ENCODE data around the gene PRRT1B. TPM values are rescaled to one million over a fixed set of nuclear protein-coding genes. Genes with fewer than 3 reads are reported as not detected.

Gene PRRT1B
- polyA plus RNA-seq, 3 donors = not detected

DNA sequence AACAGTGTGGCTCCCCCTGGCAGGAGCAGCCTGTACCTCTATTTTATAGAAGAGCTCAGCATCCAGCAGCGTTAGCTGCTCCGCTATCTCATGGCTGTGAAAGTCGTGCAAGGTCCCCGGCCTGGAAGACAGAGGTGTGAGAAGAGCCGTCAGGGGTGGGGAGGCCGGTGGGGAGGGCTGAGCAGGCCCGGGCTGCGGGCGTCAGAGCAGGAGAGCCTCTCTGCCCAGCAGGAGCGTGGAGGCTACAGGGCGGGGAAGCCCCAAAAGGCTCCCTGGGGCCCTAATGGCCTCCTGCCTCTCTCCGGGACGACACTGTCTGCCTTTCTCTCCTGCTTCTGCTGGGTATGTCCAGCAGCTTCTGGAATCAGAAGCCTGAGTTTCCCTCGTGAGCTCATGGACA is 42.6 kb downstream of the PRRT1B start:
- no peak for TF ChIP-seq CTCF (IDR thresholded peaks at IDR 0.05)
- Histone ChIP-seq H3K4me3 (replicated peaks in 1 of 3; ENCODE audit: low read depth in 2 of 3, low read length in 3 of 3) (no peak overlapping the region), H3K36me3 (replicated peaks in 1 of 2; ENCODE audit: control insufficient read depth in 1 of 2, insufficient read depth in 2 of 2, low read length in 2 of 2) (peaks cover 59 to 72% of the 10 kb centered on the region in 2 donors), H3K27me3 (ENCODE audit: control insufficient read depth in 2 of 2, insufficient read depth in 2 of 2, low read length in 2 of 2) (no peaks in the 10 kb centered on the region), H3K9ac (ENCODE audit: insufficient read depth, low read length, poor library complexity, severe bottlenecking) (no peak overlapping the region), H3K27ac (ENCODE audit: low read depth in 1 of 2, low read length in 2 of 2) (no peak overlapping the region), H2AFZ (ENCODE audit: insufficient read depth, low read depth, low read length, poor library complexity, severe bottlenecking) (no peak overlapping the region), H3K79me2 (ENCODE audit: insufficient read depth, low read length) (peaks cover 4% of the 10 kb centered on the region), H3K9me3 (replicated peaks in 1 of 2; ENCODE audit: control insufficient read depth in 1 of 2, insufficient read depth in 1 of 2, low read length in 2 of 2) (no peaks in the 10 kb centered on the region), H4K20me1 (ENCODE audit: insufficient read depth, low read length) (peaks cover 42% of the 10 kb centered on the region), H3K4me1 (ENCODE audit: control insufficient read depth in 1 of 2, insufficient read depth in 2 of 2, low read length in 2 of 2) (peaks cover 43 to 51% of the 10 kb centered on the region in 2 donors), H3K4me2 (replicated peaks; ENCODE audit: extremely low read depth, low read length, poor library complexity, severe bottlenecking) (no peak overlapping the region)
- Mint-ChIP-seq H3K9me3 (no peaks in the 10 kb centered on the region), H3K27ac (no peak overlapping the region), H3K4me1 (peaks cover 54% of the 10 kb centered on the region), H3K4me3 (no peak overlapping the region), H3K36me3 (peaks cover 75 to 90% of the 10 kb centered on the region in 2 donors), H3K27me3 (ENCODE audit: low read depth in 3 of 3) (no peaks in the 10 kb centered on the region)
- peak in 1 of 3 donors; percentile 2 for DNase-seq
- 92% methylated on average over 12 of the region's 14 CpGs for WGBS (ENCODE audit: insufficient coverage)
- intact Hi-C loops (cut with micrococcal nuclease) = no loop called here

DNA sequence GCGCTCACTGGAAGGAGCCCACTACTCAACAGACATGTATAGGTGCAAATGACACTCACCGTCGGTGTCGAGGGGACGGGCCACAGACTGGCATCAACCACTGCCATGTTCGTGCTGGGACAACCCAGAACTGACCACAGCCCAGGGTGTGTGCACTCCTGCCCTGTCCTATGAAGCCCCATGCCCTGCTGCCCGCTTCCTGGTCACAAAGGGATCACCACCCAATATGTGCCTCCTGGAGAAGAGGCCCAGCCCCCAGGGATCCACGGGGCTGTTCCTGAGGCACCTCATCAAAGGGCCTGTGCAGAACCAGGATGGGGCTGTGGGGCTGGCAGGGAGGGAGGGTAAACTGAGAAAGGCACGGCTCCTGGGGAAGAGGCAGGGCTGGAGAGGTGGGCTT is 43.1 kb downstream of the PRRT1B start:
- Histone ChIP-seq H3K4me1 (ENCODE audit: control insufficient read depth in 1 of 2, insufficient read depth in 2 of 2, low read length in 2 of 2) (peaks cover 43 to 52% of the 10 kb centered on the region in 2 donors), H4K20me1 (ENCODE audit: insufficient read depth, low read length) (peaks cover 42% of the 10 kb centered on the region), H3K4me2 (replicated peaks; ENCODE audit: extremely low read depth, low read length, poor library complexity, severe bottlenecking) (no peak overlapping the region), H3K36me3 (replicated peaks in 1 of 2; ENCODE audit: control insufficient read depth in 1 of 2, insufficient read depth in 2 of 2, low read length in 2 of 2) (peaks cover 59 to 72% of the 10 kb centered on the region in 2 donors), H3K27ac (ENCODE audit: low read depth in 1 of 2, low read length in 2 of 2) (no peak overlapping the region), H3K9ac (ENCODE audit: insufficient read depth, low read length, poor library complexity, severe bottlenecking) (no peak overlapping the region), H3K79me2 (ENCODE audit: insufficient read depth, low read length) (peaks cover under 1% of the 10 kb centered on the region), H3K9me3 (replicated peaks in 1 of 2; ENCODE audit: control insufficient read depth in 1 of 2, insufficient read depth in 1 of 2, low read length in 2 of 2) (no peaks in the 10 kb centered on the region), H2AFZ (ENCODE audit: insufficient read depth, low read depth, low read length, poor library complexity, severe bottlenecking) (no peak overlapping the region), H3K27me3 (ENCODE audit: control insufficient read depth in 2 of 2, insufficient read depth in 2 of 2, low read length in 2 of 2) (no peaks in the 10 kb centered on the region), H3K4me3 (replicated peaks in 1 of 3; ENCODE audit: low read depth in 2 of 3, low read length in 3 of 3) (no peak overlapping the region)
- no peak for TF ChIP-seq CTCF (IDR thresholded peaks at IDR 0.05)
- peaks cover 70 to 89% of the 10 kb centered on the region in 2 donors for H3K36me3 Mint-ChIP-seq
- no peaks in the 10 kb centered on the region for H3K9me3 Mint-ChIP-seq
- H3K27me3 Mint-ChIP-seq (ENCODE audit: low read depth in 3 of 3) = no peaks in the 10 kb centered on the region
- WGBS (ENCODE audit: insufficient coverage) = 100% methylated on average over 7 of the region's 9 CpGs
- H3K4me1 Mint-ChIP-seq = peaks cover 54% of the 10 kb centered on the region
- no peak overlapping the region for H3K4me3 Mint-ChIP-seq
- DNase-seq = peak in 1 of 3 donors; percentile 3
- intact Hi-C loops (cut with micrococcal nuclease) = no loop called here
- no peak overlapping the region for H3K27ac Mint-ChIP-seq
